ENCODE measurements around the gene TMEM63B. TPM values are rescaled to one million over a fixed set of nuclear protein-coding genes. Genes with fewer than 3 reads are reported as not detected.

Gene TMEM63B
- total and polyA plus RNA-seq, 9 of the 15 experiments (the other 6 are each of a cell fraction or from before 2014, with no cell fraction given), result 0.14 to 39.4 (median 14.4) TPM

- TF ChIP-seq CBX8 (IDR thresholded peaks at IDR 0.05; ENCODE audit: borderline replicate concordance, extremely low read depth, low read depth, low read length, poor library complexity, severe bottlenecking) (no peak), ZNF316 (IDR thresholded peaks at IDR 0.05) (no peak), KDM1A (IDR thresholded peaks at IDR 0.05) (peak in 1 of 2 experiments; percentile 68; a peak in 2 of 4 replicates), HCFC1 (IDR thresholded peaks at IDR 0.05; ENCODE audit: low read depth, low read length) (no peak), SPI1 (IDR thresholded peaks at IDR 0.05; ENCODE audit: borderline replicate concordance, low read depth, low read length) (no peak), SNIP1 (IDR thresholded peaks at IDR 0.05; ENCODE audit: low read depth) (no peak), REST (IDR thresholded peaks at IDR 0.05; ENCODE audit: borderline replicate concordance) (no peak), REST (CRISPR knock-in tag; IDR thresholded peaks at IDR 0.05; ENCODE audit: low read depth) (no peak), L3MBTL2 (IDR thresholded peaks at IDR 0.05) (no peak), POLR2G (IDR thresholded peaks at IDR 0.05; ENCODE audit: low read depth, low read length) (0 out of 2 replicates have a peak, but pooled peaks have one; percentile 38), ZNF277 (CRISPR knock-in tag; IDR thresholded peaks at IDR 0.05; ENCODE audit: borderline replicate concordance) (no peak), ADNP (tag; IDR thresholded peaks at IDR 0.05) (peak; percentile 84), ZNF444 (CRISPR knock-in tag; IDR thresholded peaks at IDR 0.05) (no peak), RBM25 (IDR thresholded peaks at IDR 0.05; ENCODE audit: low read depth, low read length, severe bottlenecking) (peak; percentile 93), PREB (CRISPR knock-in tag; IDR thresholded peaks at IDR 0.05) (no peak), ZNF384 (IDR thresholded peaks at IDR 0.05; ENCODE audit: low read depth, low read length) (no peak), SMARCA5 (IDR thresholded peaks at IDR 0.05) (peak; percentile 80; the same call in 1 of the 2 replicates), DPF2 (IDR thresholded peaks at IDR 0.05) (no peak), MED1 (CRISPR knock-in tag; IDR thresholded peaks at IDR 0.05; ENCODE audit: borderline replicate concordance) (no peak)
These were observed 38.3 kb upstream of the TMEM63B start (continued) for GRCh38 chr6:44088827-44089590.
